IMR-90 (cell line): Measurements from ENCODE around the gene FHAD1. TPM values are rescaled to one million over a fixed set of nuclear protein-coding genes. Genes with fewer than 3 reads are reported as not detected.

Experiments used
- ATAC-seq: fragments of 200-7000 bp; cut with Tn5 transposase; 2 replicates; pipeline ENCODE4 v1.9.1; 2020; ENCODE audit warnings: low read depth, mild to moderate bottlenecking, moderate library complexity
- BruUV-seq: library from RNA; stranded (reverse); fragments of 400-500 nt; replicated peaks from 2 replicates; lab custom pipeline; 2021; lab: Mats Ljungman, UMichigan
- CTCF ChIA-PET: fragments of 300-600 bp; formaldehyde crosslinking; extraction: SDS; loops from one replicate; lab custom pipeline; 2021; ENCODE audit warnings: antibody characterized with exemption; lab: Yijun Ruan, JAX
- POLR2A ChIA-PET: fragments of 300-600 bp; sonication (Branson Sonifier 250); formaldehyde crosslinking; loops from one replicate; lab custom pipeline; 2022; ENCODE audit warnings: antibody characterized with exemption; ENCODE audit not compliant: unreplicated experiment; lab: Charles Lee
- DNase-seq: peaks from one replicate; pipeline ENCODE4 v3.0.0; 2013
- H2AFZ ChIP-seq: replicated peaks from 2 replicates; pipeline ENCODE3; 2013; ENCODE audit warnings: low read length, mild to moderate bottlenecking; ENCODE audit not compliant: poor library complexity
- H2AK5ac ChIP-seq: 2 replicates; pipeline ENCODE4 v1.6.1; 2013; ENCODE audit warnings: low read depth, low read length, inconsistent platforms
- H2AK9ac ChIP-seq: replicated peaks from 2 replicates; pipeline ENCODE3; 2013; ENCODE audit warnings: mild to moderate bottlenecking, low read depth, low read length, moderate library complexity; ENCODE audit not compliant: poor library complexity
- H2BK120ac ChIP-seq: 2 replicates; pipeline ENCODE4 v1.6.1; 2013; ENCODE audit warnings: low read depth, low read length, inconsistent platforms
- H2BK15ac ChIP-seq: 3 replicates; pipeline ENCODE4 v1.6.1; 2013; ENCODE audit warnings: low read depth, low read length, inconsistent platforms
- H2BK20ac ChIP-seq: 2 replicates; pipeline ENCODE4 v1.6.1; 2013; ENCODE audit warnings: low read depth, mild to moderate bottlenecking, inconsistent platforms, low read length, moderate library complexity
- H2BK5ac ChIP-seq: 2 replicates; pipeline ENCODE4 v1.6.1; 2013; ENCODE audit warnings: mild to moderate bottlenecking, low read depth, low read length, inconsistent platforms; ENCODE audit not compliant: poor library complexity, severe bottlenecking
- H3K14ac ChIP-seq: replicated peaks from 2 replicates; pipeline ENCODE4 v1.6.1; 2013; ENCODE audit warnings: low read depth, low read length, inconsistent platforms
- H3K18ac ChIP-seq: 2 replicates; pipeline ENCODE4 v1.6.1; 2013; ENCODE audit warnings: low read depth, low read length, control low read depth
- H3K23ac ChIP-seq: 2 replicates; pipeline ENCODE4 v1.6.1; 2013; ENCODE audit warnings: low read depth, low read length, inconsistent platforms
- H3K27ac ChIP-seq: 2 replicates; pipeline ENCODE4 v1.5.1; 2013; ENCODE audit warnings: mild to moderate bottlenecking, control low read depth, low read length; ENCODE audit not compliant: insufficient read depth
- H3K27me3 ChIP-seq: 2 replicates; pipeline ENCODE4 v1.6.1; 2013; ENCODE audit warnings: low read length; ENCODE audit not compliant: control insufficient read depth, insufficient read depth
- H3K36me3 ChIP-seq: 2 replicates; pipeline ENCODE4 v1.6.1; 2013; ENCODE audit warnings: low read length, mixed read lengths; ENCODE audit not compliant: control insufficient read depth, insufficient read depth
- H3K4ac ChIP-seq: 2 replicates; pipeline ENCODE4 v1.6.1; 2013; ENCODE audit warnings: low read depth, low read length, inconsistent platforms
- H3K4me1 ChIP-seq: 2 replicates; pipeline ENCODE4 v1.6.1; 2013; ENCODE audit warnings: low read length, mixed read lengths; ENCODE audit not compliant: control insufficient read depth, insufficient read depth
- H3K4me2 ChIP-seq: 2 replicates; pipeline ENCODE4 v1.6.1; 2013; ENCODE audit warnings: low read depth, mild to moderate bottlenecking, control low read depth, low read length, moderate library complexity
- H3K4me3 ChIP-seq: 2 replicates; pipeline ENCODE4 v1.5.1; 2013; ENCODE audit warnings: low read depth, mild to moderate bottlenecking, control low read depth, low read length, moderate library complexity; ENCODE audit not compliant: insufficient read depth
- H3K56ac ChIP-seq: 2 replicates; pipeline ENCODE4 v1.6.1; 2013; ENCODE audit warnings: low read length, inconsistent platforms; ENCODE audit not compliant: insufficient read depth; ENCODE audit errors: extremely low read depth
- H3K79me1 ChIP-seq, 2 experiments: 2 replicates each; pipeline ENCODE4 v1.6.1; 2013; ENCODE audit warnings: low read length in 2 of 2, inconsistent platforms in 1 of 2, low read depth in 1 of 2
- H3K9ac ChIP-seq: 2 replicates; pipeline ENCODE4 v1.6.1; 2013; ENCODE audit warnings: low read depth, low read length, control low read depth
- H3K9me1 ChIP-seq: 2 replicates; pipeline ENCODE4 v1.6.1; 2013; ENCODE audit warnings: low read length, inconsistent platforms; ENCODE audit not compliant: insufficient read depth
- H3K9me3 ChIP-seq: 2 replicates; pipeline ENCODE4 v1.6.1; 2013; ENCODE audit warnings: low read length; ENCODE audit not compliant: control insufficient read depth, insufficient read depth
- H4K20me1 ChIP-seq: 2 replicates; pipeline ENCODE4 v1.6.1; 2013; ENCODE audit warnings: low read length, inconsistent platforms; ENCODE audit not compliant: insufficient read depth
- H4K5ac ChIP-seq: 2 replicates; pipeline ENCODE4 v1.6.1; 2013; ENCODE audit warnings: mild to moderate bottlenecking, low read depth, low read length, control low read depth
- H4K8ac ChIP-seq, 2 experiments: 2 replicates each; pipeline ENCODE4 v1.6.1; 2013; ENCODE audit warnings: low read depth in 2 of 2, low read length in 2 of 2, control low read depth in 1 of 2, inconsistent platforms in 1 of 2
- H4K91ac ChIP-seq: 2 replicates; pipeline ENCODE4 v1.6.1; 2013; ENCODE audit warnings: low read depth, low read length, inconsistent platforms; ENCODE audit not compliant: insufficient read depth
- BHLHE40 ChIP-seq: fragments of 150-350 bp; IDR thresholded peaks from 2 replicates; pipeline ENCODE4 v1.6.1; 2016; ENCODE audit warnings: mild to moderate bottlenecking, low read depth, low read length
- CHD1 ChIP-seq: IDR thresholded peaks from 2 replicates; pipeline ENCODE4 v1.6.1; 2012; ENCODE audit warnings: low read depth, low read length, improper control_type of control experiment
- CTCF ChIP-seq: conservative IDR thresholded peaks from 2 replicates; pipeline ENCODE4 v1.5.1; 2012; ENCODE audit warnings: mild to moderate bottlenecking, low read depth, low read length, improper control_type of control experiment
- MAFK ChIP-seq: IDR thresholded peaks from 2 replicates; pipeline ENCODE4 v1.6.1; 2012; ENCODE audit warnings: low read depth, low read length, improper control_type of control experiment
- MAZ ChIP-seq: IDR thresholded peaks from 2 replicates; pipeline ENCODE4 v1.6.1; 2012; ENCODE audit warnings: low read depth, mild to moderate bottlenecking, low read length, improper control_type of control experiment, moderate library complexity, borderline replicate concordance
- MXI1 ChIP-seq: IDR thresholded peaks from 2 replicates; pipeline ENCODE4 v1.6.1; 2012; ENCODE audit warnings: low read depth, mild to moderate bottlenecking, low read length, moderate library complexity, borderline replicate concordance
- RAD21 ChIP-seq: IDR thresholded peaks from 2 replicates; pipeline ENCODE4 v1.6.1; 2012; ENCODE audit warnings: low read length, improper control_type of control experiment
- RCOR1 ChIP-seq: IDR thresholded peaks from 2 replicates; pipeline ENCODE4 v1.6.1; 2012; ENCODE audit warnings: mild to moderate bottlenecking, low read length, improper control_type of control experiment; ENCODE audit not compliant: insufficient replicate concordance
- RFX5 ChIP-seq: IDR thresholded peaks from 2 replicates; pipeline ENCODE4 v1.8.0; 2012; ENCODE audit warnings: low read depth, mild to moderate bottlenecking, low read length, moderate library complexity
- USF2 ChIP-seq: fragments of 150-350 bp; IDR thresholded peaks from 2 replicates; pipeline ENCODE4 v1.6.1; 2017; ENCODE audit warnings: mild to moderate bottlenecking, antibody characterized with exemption, low read length, low read depth
- WGBS, 2 experiments: methylation state at CpG; one replicate each; pipeline versions ENCODE4 v1.1.5 to v1.1.7; 2013; ENCODE audit warnings: missing lambda C conversion rate in 2 of 2; ENCODE audit not compliant: insufficient read length in 1 of 2; ENCODE audit errors: extremely low coverage in 2 of 2; 5-methylcytosine and 5-hydroxymethylcytosine counted together
- dilution Hi-C: fragments of 300-500 bp; cut with HindIII; formaldehyde crosslinking; loops from one replicate; pipeline ENCODE4 v1.14.3; 2018; ENCODE audit warnings: low sequenced_read_pairs; ENCODE audit not compliant: unreplicated experiment
- in situ Hi-C: fragments of 300-500 bp; cut with MboI; formaldehyde crosslinking; loops from 3 replicates; pipeline ENCODE4 v1.14.3; 2019; ENCODE audit warnings: low sequenced_read_pairs, inconsistent platforms, mixed read lengths
- intact Hi-C: fragments of 100-400 bp; cut with micrococcal nuclease; formaldehyde crosslinking; loops from 2 replicates; pipeline ENCODE4 v1.10.0; 2022
- polyA plus RNA-seq, 3 experiments: library from polyadenylated mRNA; depleted of rRNA; stranded (reverse); fragments of >200 nt; gene quantifications; 2 replicates each; pipeline ENCODE4 v1.2.3, GENCODE V29; 2012; ENCODE audit warnings: low replicate concordance in 1 of 3
- total RNA-seq: library from RNA; depleted of rRNA; stranded (reverse); fragments of >200 nt; gene quantifications from 2 replicates; pipeline ENCODE4 v1.2.3, GENCODE V29; 2012

The FHAD1 gene
- total and polyA plus RNA-seq, 2 of the 4 experiments (the other 2 are of a cell fraction): not detected

GRCh38 chr1:15257309-15257708 is 10.3 kb downstream of the FHAD1 start:
- no peak for ATAC-seq

More at GRCh38 chr1:15257309-15257708, 10.3 kb downstream of the FHAD1 start:
- BruUV-seq: no TSS peak
- in situ Hi-C loops: no loop called here
- Histone ChIP-seq H3K14ac (no peak overlapping the region), H2BK120ac (no peak overlapping the region), H3K27me3 (peaks cover 6% of the 10 kb centered on the region), H2BK5ac (no peak overlapping the region), H3K4me2 (no peak overlapping the region), H3K4ac (no peak overlapping the region), H3K36me3 (no peaks in the 10 kb centered on the region), H2AFZ (peak overlapping the region; percentile 45), H2AK9ac (no peak overlapping the region), H3K23ac (no peak overlapping the region), H3K18ac (no peak overlapping the region), H4K5ac (no peak overlapping the region), H3K4me1 (peaks cover 3% of the 10 kb centered on the region; the same call in 1 of the 2 replicates), H2BK20ac (no peak overlapping the region), H3K9ac (no peak overlapping the region), H3K79me1 (no peaks in the 10 kb centered on the region), H3K9me1 (peaks cover 5% of the 10 kb centered on the region; the same call in 1 of the 2 replicates), H4K8ac (no peak overlapping the region), H3K9me3 (no peaks in the 10 kb centered on the region), H3K27ac (no peak overlapping the region), H3K56ac (no peak overlapping the region), H2BK15ac (no peak overlapping the region), H3K4me3 (no peak overlapping the region), H4K20me1 (no peaks in the 10 kb centered on the region), H2AK5ac (no peak overlapping the region), H4K91ac (no peak overlapping the region)
- dilution Hi-C loops: no loop called here
- intact Hi-C loops: no loop called here
- CTCF ChIA-PET: no interaction called here
- POLR2A ChIA-PET: no interaction called here
- no peak for DNase-seq
- 59% methylated on average over 4 of the region's 14 CpGs; no CpG with 5 or more reads in 1 of the 2 experiments for WGBS, 2 experiments
- TF ChIP-seq BHLHE40: no peak
- no peak for TF ChIP-seq MXI1
- TF ChIP-seq MAZ: no peak
- no peak for TF ChIP-seq CHD1
- no peak for TF ChIP-seq RCOR1
- TF ChIP-seq RFX5: no peak
- no peak for TF ChIP-seq CTCF
- TF ChIP-seq USF2: no peak
- no peak for TF ChIP-seq MAFK
- TF ChIP-seq RAD21: no peak
